ENCODE results near the gene PLCB4.

PLCB4 gene

GRCh38 chr20:9027626-9028025 is 41.3 kb upstream of the PLCB4 start:
- Histone ChIP-seq H4K8ac (ENCODE audit: low read depth, low read length) (no peak overlapping the region), H3K9ac (ENCODE audit: low read depth, low read length, poor library complexity) (no peak overlapping the region), H3K23ac (ENCODE audit: low read depth, low read length, poor library complexity) (no peak overlapping the region), H3K14ac (ENCODE audit: low read length) (no peak overlapping the region), H3K27me3 (ENCODE audit: control insufficient read depth in 3 of 3, insufficient read depth in 3 of 3, low read depth in 1 of 3, low read length in 3 of 3) (no peaks in the 10 kb centered on the region), H3K27ac (replicated peaks; ENCODE audit: low read length) (no peak overlapping the region), H4K91ac (ENCODE audit: low read depth, low read length, poor library complexity) (no peak overlapping the region), H2BK15ac (ENCODE audit: low read length) (no peak overlapping the region), H2BK5ac (ENCODE audit: low read length) (no peak overlapping the region), H2AK5ac (ENCODE audit: low read depth, low read length) (no peak overlapping the region), H3K4ac (ENCODE audit: low read length) (no peak overlapping the region), H3K4me2 (ENCODE audit: insufficient read depth, low read length, poor library complexity, severe bottlenecking) (no peak overlapping the region), H2BK120ac (ENCODE audit: low read depth, low read length) (no peak overlapping the region), H3K9me3 (replicated peaks in 1 of 2; ENCODE audit: control insufficient read depth in 2 of 2, insufficient read depth in 1 of 2, low read depth in 1 of 2, low read length in 2 of 2) (peaks cover 0 to 2% of the 10 kb centered on the region in 2 donors), H3K4me1 (ENCODE audit: control insufficient read depth in 2 of 2, insufficient read depth in 1 of 2, low read depth in 1 of 2, low read length in 2 of 2) (no peaks in the 10 kb centered on the region), H3K18ac (ENCODE audit: low read length) (no peak overlapping the region), H2AFZ (ENCODE audit: low read length) (no peak overlapping the region), H3K36me3 (replicated peaks in 1 of 2; ENCODE audit: control insufficient read depth in 2 of 2, insufficient read depth in 2 of 2, low read length in 2 of 2) (no peaks in the 10 kb centered on the region), H3K79me1 (ENCODE audit: low read depth, low read length) (no peaks in the 10 kb centered on the region), H3K4me3 (ENCODE audit: low read length in 2 of 2) (no peak overlapping the region), H2BK12ac (ENCODE audit: low read length) (no peak overlapping the region)
- WGBS, 2 donors (ENCODE audit: extremely low coverage in 2 of 2, insufficient read length in 2 of 2, insufficient replicate concordance in 1 of 2) = no CpG with 5 or more reads among the region's 2 CpGs
- no peak for DNase-seq (ENCODE audit: low spot score)

DNA sequence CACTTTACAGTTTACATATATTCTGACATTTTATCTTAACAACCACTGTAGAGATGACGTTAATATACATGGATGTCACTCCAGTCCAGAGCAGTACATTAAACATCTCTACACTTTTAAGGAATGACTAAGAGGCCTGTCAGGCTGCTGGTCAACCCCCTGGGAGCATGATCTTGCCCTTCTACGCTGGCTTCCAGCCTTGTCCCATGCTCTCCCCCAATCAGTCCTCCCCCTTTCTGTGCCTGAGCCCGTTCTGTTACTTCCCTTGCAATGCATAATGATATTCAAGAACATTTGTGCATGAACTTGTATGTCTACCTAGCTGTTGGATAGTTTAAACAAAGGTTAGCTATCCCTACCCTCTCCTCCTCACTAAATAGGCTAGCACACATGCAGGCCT is 40.5 kb upstream of the PLCB4 start:
- no peak overlapping the region for H2BK5ac ChIP-seq (ENCODE audit: low read length)
- no peak overlapping the region for H2AK5ac ChIP-seq (ENCODE audit: low read depth, low read length)
- H3K18ac ChIP-seq (ENCODE audit: low read length) = no peak overlapping the region
- no peak overlapping the region for H3K14ac ChIP-seq (ENCODE audit: low read length)
- no peak overlapping the region for H2BK120ac ChIP-seq (ENCODE audit: low read depth, low read length)
- H3K4me2 ChIP-seq (ENCODE audit: insufficient read depth, low read length, poor library complexity, severe bottlenecking) = no peak overlapping the region
- H4K8ac ChIP-seq (ENCODE audit: low read depth, low read length) = no peak overlapping the region
- no peak overlapping the region for H3K4me3 ChIP-seq (ENCODE audit: low read length in 2 of 2)
- H3K4me1 ChIP-seq (ENCODE audit: control insufficient read depth in 2 of 2, insufficient read depth in 1 of 2, low read depth in 1 of 2, low read length in 2 of 2) = no peaks in the 10 kb centered on the region
- H3K4ac ChIP-seq (ENCODE audit: low read length) = no peak overlapping the region
- H3K27me3 ChIP-seq (ENCODE audit: control insufficient read depth in 3 of 3, insufficient read depth in 3 of 3, low read depth in 1 of 3, low read length in 3 of 3) = no peaks in the 10 kb centered on the region
- H2BK12ac ChIP-seq (ENCODE audit: low read length) = no peak overlapping the region
- no peak overlapping the region for H3K23ac ChIP-seq (ENCODE audit: low read depth, low read length, poor library complexity)
- no peak overlapping the region for H3K9ac ChIP-seq (ENCODE audit: low read depth, low read length, poor library complexity)
- WGBS, 2 donors (ENCODE audit: extremely low coverage in 2 of 2, insufficient read length in 2 of 2, insufficient replicate concordance in 1 of 2) = no CpG with 5 or more reads among the region's 3 CpGs
- no peak overlapping the region for H4K91ac ChIP-seq (ENCODE audit: low read depth, low read length, poor library complexity)
- no peaks in the 10 kb centered on the region for H3K36me3 ChIP-seq (replicated peaks in 1 of 2; ENCODE audit: control insufficient read depth in 2 of 2, insufficient read depth in 2 of 2, low read length in 2 of 2)
- no peak for DNase-seq (ENCODE audit: low spot score)
- peaks cover 0 to 2% of the 10 kb centered on the region in 2 donors for H3K9me3 ChIP-seq (replicated peaks in 1 of 2; ENCODE audit: control insufficient read depth in 2 of 2, insufficient read depth in 1 of 2, low read depth in 1 of 2, low read length in 2 of 2)
- no peak overlapping the region for H3K27ac ChIP-seq (replicated peaks; ENCODE audit: low read length)
- H2AFZ ChIP-seq (ENCODE audit: low read length) = no peak overlapping the region
- H2BK15ac ChIP-seq (ENCODE audit: low read length) = no peak overlapping the region
- H3K79me1 ChIP-seq (ENCODE audit: low read depth, low read length) = no peaks in the 10 kb centered on the region

DNA sequence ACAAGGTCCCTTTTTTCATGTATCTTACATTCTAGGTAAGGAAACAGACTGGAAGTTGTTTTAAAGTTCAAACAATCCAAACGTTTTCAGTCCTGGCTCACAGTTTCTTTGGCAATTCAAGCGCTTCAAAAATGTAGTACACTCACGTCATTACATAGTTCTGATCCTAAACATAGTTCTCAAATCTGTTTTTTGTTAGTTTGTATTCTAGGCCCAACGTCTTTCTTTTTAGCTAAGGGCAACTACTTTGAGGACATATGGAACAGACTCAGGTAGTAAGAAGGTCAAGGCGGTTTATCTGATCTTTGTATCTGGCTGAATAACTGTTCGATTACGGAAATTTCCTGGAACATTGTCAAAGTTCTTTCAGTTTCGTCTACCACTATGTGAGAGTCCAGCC is 36.9 kb upstream of the PLCB4 start:
- no peaks in the 10 kb centered on the region for H3K4me1 ChIP-seq (ENCODE audit: control insufficient read depth in 2 of 2, insufficient read depth in 1 of 2, low read depth in 1 of 2, low read length in 2 of 2)
- H3K9me3 ChIP-seq (replicated peaks in 1 of 2; ENCODE audit: control insufficient read depth in 2 of 2, insufficient read depth in 1 of 2, low read depth in 1 of 2, low read length in 2 of 2) = peaks cover 0 to 2% of the 10 kb centered on the region in 2 donors
- H3K4me3 ChIP-seq (ENCODE audit: low read length in 2 of 2) = no peak overlapping the region
- no peak overlapping the region for H2AK5ac ChIP-seq (ENCODE audit: low read depth, low read length)
- DNase-seq (ENCODE audit: low spot score) = no peak
- H3K23ac ChIP-seq (ENCODE audit: low read depth, low read length, poor library complexity) = no peak overlapping the region
- no peaks in the 10 kb centered on the region for H3K79me1 ChIP-seq (ENCODE audit: low read depth, low read length)
- no peak overlapping the region for H2BK120ac ChIP-seq (ENCODE audit: low read depth, low read length)
- H3K36me3 ChIP-seq (replicated peaks in 1 of 2; ENCODE audit: control insufficient read depth in 2 of 2, insufficient read depth in 2 of 2, low read length in 2 of 2) = no peaks in the 10 kb centered on the region
- H2BK12ac ChIP-seq (ENCODE audit: low read length) = no peak overlapping the region
- H3K9ac ChIP-seq (ENCODE audit: low read depth, low read length, poor library complexity) = no peak overlapping the region
- no peak overlapping the region for H3K4me2 ChIP-seq (ENCODE audit: insufficient read depth, low read length, poor library complexity, severe bottlenecking)
- no peak overlapping the region for H2BK5ac ChIP-seq (ENCODE audit: low read length)
- H3K14ac ChIP-seq (ENCODE audit: low read length) = no peak overlapping the region
- H4K91ac ChIP-seq (ENCODE audit: low read depth, low read length, poor library complexity) = no peak overlapping the region
- no peak overlapping the region for H2AFZ ChIP-seq (ENCODE audit: low read length)
- no peaks in the 10 kb centered on the region for H3K27me3 ChIP-seq (ENCODE audit: control insufficient read depth in 3 of 3, insufficient read depth in 3 of 3, low read depth in 1 of 3, low read length in 3 of 3)
- H3K18ac ChIP-seq (ENCODE audit: low read length) = no peak overlapping the region
- no peak overlapping the region for H3K4ac ChIP-seq (ENCODE audit: low read length)
- H4K8ac ChIP-seq (ENCODE audit: low read depth, low read length) = no peak overlapping the region
- H2BK15ac ChIP-seq (ENCODE audit: low read length) = no peak overlapping the region
- WGBS, 2 donors (ENCODE audit: extremely low coverage in 2 of 2, insufficient read length in 2 of 2, insufficient replicate concordance in 1 of 2) = no CpG with 5 or more reads among the region's 8 CpGs
- no peak overlapping the region for H3K27ac ChIP-seq (replicated peaks; ENCODE audit: low read length)

DNA sequence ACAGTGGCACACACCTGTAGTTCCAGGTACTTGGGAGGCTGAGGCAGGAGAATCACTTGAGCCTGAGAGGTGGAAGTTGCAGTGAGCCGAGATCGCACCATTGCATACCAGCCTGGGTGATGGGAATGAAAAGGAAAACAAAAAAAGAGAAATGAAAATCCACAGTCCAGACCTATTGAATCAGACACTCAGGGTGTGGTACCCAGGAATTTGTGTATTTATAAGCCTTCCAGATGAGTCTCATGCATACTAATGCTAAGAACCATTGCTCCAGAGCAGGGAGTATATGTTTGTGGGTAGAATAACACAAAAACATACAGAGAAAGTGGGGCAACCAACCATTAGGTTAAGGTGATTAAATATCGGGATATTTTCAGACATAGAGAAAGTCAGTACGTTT is 36.1 kb upstream of the PLCB4 start:
- H2AK5ac ChIP-seq (ENCODE audit: low read depth, low read length) = no peak overlapping the region
- H3K9me3 ChIP-seq (replicated peaks in 1 of 2; ENCODE audit: control insufficient read depth in 2 of 2, insufficient read depth in 1 of 2, low read depth in 1 of 2, low read length in 2 of 2) = peaks cover 0 to 2% of the 10 kb centered on the region in 2 donors
- no peak overlapping the region for H4K91ac ChIP-seq (ENCODE audit: low read depth, low read length, poor library complexity)
- H2BK15ac ChIP-seq (ENCODE audit: low read length) = no peak overlapping the region
- H3K27ac ChIP-seq (replicated peaks; ENCODE audit: low read length) = no peak overlapping the region
- no peaks in the 10 kb centered on the region for H3K27me3 ChIP-seq (ENCODE audit: control insufficient read depth in 3 of 3, insufficient read depth in 3 of 3, low read depth in 1 of 3, low read length in 3 of 3)
- H2BK12ac ChIP-seq (ENCODE audit: low read length) = no peak overlapping the region
- DNase-seq (ENCODE audit: low spot score) = no peak
- H3K4ac ChIP-seq (ENCODE audit: low read length) = no peak overlapping the region
- H4K8ac ChIP-seq (ENCODE audit: low read depth, low read length) = no peak overlapping the region
- H3K79me1 ChIP-seq (ENCODE audit: low read depth, low read length) = no peaks in the 10 kb centered on the region
- H2BK120ac ChIP-seq (ENCODE audit: low read depth, low read length) = no peak overlapping the region
- H3K4me2 ChIP-seq (ENCODE audit: insufficient read depth, low read length, poor library complexity, severe bottlenecking) = no peak overlapping the region
- H3K9ac ChIP-seq (ENCODE audit: low read depth, low read length, poor library complexity) = no peak overlapping the region
- H3K36me3 ChIP-seq (replicated peaks in 1 of 2; ENCODE audit: control insufficient read depth in 2 of 2, insufficient read depth in 2 of 2, low read length in 2 of 2) = no peaks in the 10 kb centered on the region
- H3K4me3 ChIP-seq (ENCODE audit: low read length in 2 of 2) = no peak overlapping the region
- H3K4me1 ChIP-seq (ENCODE audit: control insufficient read depth in 2 of 2, insufficient read depth in 1 of 2, low read depth in 1 of 2, low read length in 2 of 2) = no peaks in the 10 kb centered on the region
- H3K18ac ChIP-seq (ENCODE audit: low read length) = no peak overlapping the region
- no CpG with 5 or more reads among the region's 4 CpGs for WGBS, 2 donors (ENCODE audit: extremely low coverage in 2 of 2, insufficient read length in 2 of 2, insufficient replicate concordance in 1 of 2)
- no peak overlapping the region for H3K14ac ChIP-seq (ENCODE audit: low read length)
- H2AFZ ChIP-seq (ENCODE audit: low read length) = no peak overlapping the region
- H3K23ac ChIP-seq (ENCODE audit: low read depth, low read length, poor library complexity) = no peak overlapping the region
- no peak overlapping the region for H2BK5ac ChIP-seq (ENCODE audit: low read length)
